HG02610 (cell line): ENCODE measurements around the gene ALK.

Experiments used
- ATAC-seq: cut with Tn5 transposase; IDR thresholded peaks from one replicate; pipeline ENCODE4 v1.9.1; 2021; ENCODE audit warnings: mild to moderate bottlenecking, moderate library complexity; ENCODE audit not compliant: unreplicated experiment

Gene ALK

GRCh38 chr2:29614295-29614830 lies 307.0 kb downstream of the ALK start:
- ATAC-seq = no peak

- ATAC-seq = no peak
Observed at GRCh38 chr2:29613792-29614266, 307.6 kb downstream of the ALK start.

- ATAC-seq = no peak
Observed at GRCh38 chr2:29613067-29613466, 308.3 kb downstream of the ALK start.

GRCh38 chr2:29612568-29612967 lies 308.8 kb downstream of the ALK start:
- ATAC-seq = no peak

- ATAC-seq = no peak
Observed at GRCh38 chr2:29611850-29612249, 309.5 kb downstream of the ALK start.

GRCh38 chr2:29611261-29611660 lies 310.1 kb downstream of the ALK start:
- ATAC-seq = no peak

GRCh38 chr2:29610569-29610968 lies 310.8 kb downstream of the ALK start:
- no peak for ATAC-seq

GRCh38 chr2:29607038-29607420 lies 314.4 kb downstream of the ALK start:
- no peak for ATAC-seq

GRCh38 chr2:29606104-29607037 lies 315.0 kb downstream of the ALK start:
- ATAC-seq = no peak

GRCh38 chr2:29603341-29603740 lies 318.0 kb downstream of the ALK start:
- no peak for ATAC-seq

- no peak for ATAC-seq
Observed at GRCh38 chr2:29601872-29602271, 319.5 kb downstream of the ALK start.

- ATAC-seq = no peak
Observed at GRCh38 chr2:29601321-29601720, 320.1 kb downstream of the ALK start.

GRCh38 chr2:29599946-29600345 lies 321.4 kb downstream of the ALK start:
- no peak for ATAC-seq

GRCh38 chr2:29598978-29599377 lies 322.4 kb downstream of the ALK start:
- no peak for ATAC-seq

GRCh38 chr2:29597035-29597434 lies 324.4 kb downstream of the ALK start:
- ATAC-seq = peak; percentile 14

- ATAC-seq = peak; percentile 40
Observed at GRCh38 chr2:29596584-29596983, 324.8 kb downstream of the ALK start.

- ATAC-seq = no peak
Observed at GRCh38 chr2:29591600-29591999, 329.8 kb downstream of the ALK start.

GRCh38 chr2:29590211-29590610 lies 331.2 kb downstream of the ALK start:
- no peak for ATAC-seq

- no peak for ATAC-seq
Observed at GRCh38 chr2:29589440-29590103, 331.8 kb downstream of the ALK start.

- ATAC-seq = no peak
Observed at GRCh38 chr2:29587402-29588190, 333.8 kb downstream of the ALK start.

GRCh38 chr2:29586919-29587318 lies 334.5 kb downstream of the ALK start:
- no peak for ATAC-seq
